ENCODE data around the gene FAM111B.

FAM111B gene

GRCh38 chr11:59151761-59152160, 44.7 kb downstream of the FAM111B start:
- no peak for DNase-seq

- DNase-seq, result no peak
Observed at GRCh38 chr11:59152312-59152951, 45.4 kb downstream of the FAM111B start.

GRCh38 chr11:59154610-59155009, 47.6 kb downstream of the FAM111B start:
- DNase-seq, result no peak

GRCh38 chr11:59157433-59157832, 50.4 kb downstream of the FAM111B start:
- DNase-seq, result no peak

GRCh38 chr11:59158206-59159068, 51.4 kb downstream of the FAM111B start:
- DNase-seq, result peak in 36 of 56 donors; percentile 4 to 73 (median 26)

- DNase-seq, result no peak
Observed at GRCh38 chr11:59164028-59164427, 57.0 kb downstream of the FAM111B start.

- DNase-seq, result peak; percentile 26 to 97 (median 88)
Observed at GRCh38 chr11:59171508-59172322, 64.7 kb downstream of the FAM111B start, which contains the start of gene DTX4. Gene DTX4, plus strand, starts transcription at chr11:59172132. Its CDS starts 464 bp downstream, at chr11:59172596.

GRCh38 chr11:59172345-59173079, 65.5 kb downstream of the FAM111B start:
- peak in 12 of 56 donors; percentile 29 to 67 (median 52) for DNase-seq

GRCh38 chr11:59173080-59173963, 66.3 kb downstream of the FAM111B start:
- DNase-seq, result peak in 40 of 56 donors; percentile 5 to 76 (median 47)

- DNase-seq, result peak in 2 of 56 donors; percentile 14 to 35
Observed at GRCh38 chr11:59173964-59174663, 67.1 kb downstream of the FAM111B start.

- DNase-seq, result peak in 15 of 56 donors; percentile 14 to 42 (median 30)
Observed at GRCh38 chr11:59174664-59175033, 67.6 kb downstream of the FAM111B start.

GRCh38 chr11:59175091-59175501, 68.1 kb downstream of the FAM111B start:
- peak in 17 of 56 donors; percentile 8 to 63 (median 34) for DNase-seq

- DNase-seq, result no peak
Observed at GRCh38 chr11:59176330-59176729, 69.3 kb downstream of the FAM111B start.
